HG02852 (cell line): ENCODE results near the gene DHRSX.
"Not testable (repeated sequence)": the region's sequence is repeated elsewhere in the genome, so short reads cannot be mapped to it uniquely, and the experiment has no call there.

Experiments
- ATAC-seq: cut with Tn5 transposase; IDR thresholded peaks from one replicate; pipeline ENCODE4 v1.9.1; 2021; ENCODE audit warnings: mild to moderate bottlenecking, moderate library complexity; ENCODE audit not compliant: unreplicated experiment

The DHRSX gene

DNA sequence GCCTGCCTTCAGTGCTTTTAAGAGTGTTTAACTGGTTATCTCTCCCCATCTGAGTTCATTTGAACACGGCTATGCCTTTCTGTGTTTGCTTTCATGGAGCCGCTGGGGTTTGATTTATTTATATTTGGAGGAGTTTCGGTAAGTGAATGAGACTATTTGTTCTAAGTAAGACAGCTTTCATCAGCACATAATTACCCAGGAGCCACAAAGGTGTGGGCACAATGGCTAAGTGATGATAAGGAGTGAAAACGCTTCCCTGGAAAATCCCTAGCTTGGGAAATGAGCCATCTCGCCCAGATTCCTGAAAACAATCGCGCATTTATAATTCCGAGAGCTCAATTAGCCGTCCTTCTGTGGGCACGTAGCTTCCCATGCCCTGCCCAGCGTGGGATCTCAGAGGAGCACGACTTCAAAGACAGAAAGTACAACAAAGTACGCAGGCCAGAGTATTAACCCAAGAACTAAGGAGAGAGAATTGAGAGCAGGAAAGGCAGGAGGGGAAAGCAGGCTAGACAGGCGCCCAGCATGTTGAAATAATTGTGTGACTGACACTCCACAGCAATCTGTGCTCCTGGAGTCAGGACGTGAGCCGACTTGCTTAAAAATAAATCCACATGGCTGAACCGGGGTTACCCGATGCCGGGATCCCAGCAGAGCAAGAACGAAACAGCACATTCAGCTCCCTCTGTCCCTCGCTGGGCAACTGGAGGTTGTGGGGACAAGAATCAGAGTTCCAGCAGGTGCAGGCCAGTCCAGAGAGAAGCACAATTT, 99.0 kb downstream of the DHRSX start:
- ATAC-seq, result no peak

DNA sequence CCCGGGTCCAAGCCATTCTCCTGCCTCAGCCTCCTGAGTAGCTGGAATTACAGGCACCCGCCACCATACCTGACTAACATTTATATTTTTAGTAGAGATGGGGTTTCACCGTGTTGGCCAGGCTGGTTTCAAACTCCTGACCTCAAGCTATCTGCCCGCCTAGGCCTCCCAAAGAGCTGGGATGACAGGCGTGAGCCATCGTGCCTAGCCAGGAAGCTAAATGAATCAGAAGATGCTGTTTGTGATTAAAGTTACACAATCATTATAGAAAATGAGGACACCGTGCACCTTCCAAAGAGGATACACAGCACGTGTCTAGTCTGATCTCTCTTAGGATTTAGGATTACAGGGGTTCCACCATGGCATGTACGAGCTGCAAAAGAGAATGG, 99.6 kb downstream of the DHRSX start:
- no peak for ATAC-seq

DNA sequence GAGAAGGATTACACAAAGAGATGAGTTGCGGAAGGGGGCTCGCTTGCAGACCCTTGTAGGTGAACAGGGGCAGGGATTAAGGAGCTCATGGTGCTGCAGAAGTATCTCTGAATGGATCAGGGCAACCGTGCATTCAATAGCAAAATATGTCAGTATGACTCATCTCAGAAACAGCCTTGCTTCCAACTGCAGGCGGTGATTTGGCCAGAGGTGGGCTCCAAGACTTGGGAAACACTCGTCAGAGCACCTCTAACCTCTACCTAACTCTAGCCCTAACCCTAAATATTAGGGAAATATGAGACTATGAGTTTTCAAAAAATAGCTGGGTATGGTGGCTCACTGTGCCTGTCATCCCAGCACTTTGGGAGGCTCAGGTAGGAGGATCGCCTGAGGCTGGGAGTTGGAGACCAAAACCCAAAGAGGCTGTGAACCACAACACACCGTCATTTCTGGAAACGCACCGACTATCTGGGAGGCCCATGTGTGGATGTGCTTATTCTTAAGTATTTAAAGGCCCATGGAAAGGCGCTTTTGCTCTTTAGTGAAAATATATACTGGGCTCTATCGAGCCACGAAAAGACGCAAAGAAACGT, 102.6 kb downstream of the DHRSX start:
- ATAC-seq, result no peak

DNA sequence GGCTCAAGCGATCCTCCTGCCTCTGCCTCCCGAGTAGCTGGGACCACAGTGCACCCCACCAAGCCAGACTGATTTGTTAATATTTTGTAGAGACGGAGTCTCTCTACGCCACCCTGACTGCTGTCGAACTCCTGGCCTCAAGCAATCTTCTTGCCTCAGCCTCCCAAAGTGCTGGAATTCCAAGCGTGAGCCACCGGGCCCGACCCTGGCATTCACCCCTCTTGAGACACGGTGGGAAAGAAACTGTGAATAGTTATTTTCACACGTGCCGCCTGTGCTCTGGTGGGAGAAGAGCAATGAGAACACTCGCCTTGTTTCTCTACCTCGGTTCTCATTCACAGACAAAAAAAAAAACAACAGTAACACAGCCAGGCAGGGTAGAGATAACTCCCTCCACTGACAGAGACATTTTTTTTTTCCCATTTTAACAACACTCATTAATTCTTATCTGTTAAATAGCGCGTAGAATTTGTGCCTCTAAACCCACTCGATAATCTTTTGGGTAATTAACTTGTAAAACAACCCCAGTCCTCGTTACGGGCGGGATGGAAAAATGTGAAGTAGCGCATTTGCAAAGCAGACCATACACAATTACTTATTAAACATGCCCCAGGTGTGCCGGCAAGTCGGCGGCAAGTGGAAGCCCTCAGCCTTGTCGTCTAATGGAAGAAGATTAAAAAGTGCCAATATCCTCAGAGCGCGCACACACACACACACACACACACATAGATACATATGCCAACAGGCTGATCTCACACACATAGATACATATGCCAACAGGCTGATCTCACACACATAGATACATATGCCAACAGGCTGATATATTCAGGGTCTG, 103.3 kb downstream of the DHRSX start:
- no peak for ATAC-seq

DNA sequence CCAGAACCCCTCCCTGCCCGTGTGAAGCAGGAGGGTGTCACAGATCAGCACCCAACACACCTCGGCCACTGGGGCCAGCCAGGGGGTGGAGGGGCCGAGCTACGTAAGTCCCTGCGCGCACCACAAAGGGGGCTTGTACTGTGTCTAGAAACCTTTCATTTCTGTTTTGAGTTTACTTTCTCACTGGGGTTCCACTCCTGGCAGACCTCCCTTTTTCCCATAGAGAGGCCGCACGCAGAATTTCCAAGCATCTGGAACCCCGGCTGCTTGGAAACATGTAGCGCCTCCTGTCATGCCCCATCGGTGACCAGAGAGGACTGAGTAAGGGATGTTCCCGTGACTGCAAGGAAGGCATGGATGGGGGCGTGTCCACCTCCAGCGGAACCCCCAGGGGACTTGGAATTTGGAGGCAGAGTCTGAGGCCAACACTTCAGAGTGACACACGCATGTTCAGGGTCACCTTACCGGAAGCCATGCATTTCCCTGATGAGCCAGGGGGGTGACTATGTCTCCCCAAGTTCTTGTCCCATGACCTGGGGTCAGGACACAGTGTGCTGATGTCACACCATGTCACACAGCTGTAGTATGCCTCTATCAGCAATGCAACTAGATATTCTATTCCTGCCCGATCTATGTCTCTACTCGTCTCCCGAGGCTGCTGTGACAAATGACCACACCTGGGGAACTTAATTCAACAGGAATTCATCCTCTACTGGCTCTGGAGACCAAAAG, 105.3 kb downstream of the DHRSX start:
- no peak for ATAC-seq

GRCh38 chrX:2391869-2392606, 108.7 kb downstream of the DHRSX start:
- no peak for ATAC-seq

GRCh38 chrX:2390754-2391153, 110.0 kb downstream of the DHRSX start:
- ATAC-seq, result no peak

DNA sequence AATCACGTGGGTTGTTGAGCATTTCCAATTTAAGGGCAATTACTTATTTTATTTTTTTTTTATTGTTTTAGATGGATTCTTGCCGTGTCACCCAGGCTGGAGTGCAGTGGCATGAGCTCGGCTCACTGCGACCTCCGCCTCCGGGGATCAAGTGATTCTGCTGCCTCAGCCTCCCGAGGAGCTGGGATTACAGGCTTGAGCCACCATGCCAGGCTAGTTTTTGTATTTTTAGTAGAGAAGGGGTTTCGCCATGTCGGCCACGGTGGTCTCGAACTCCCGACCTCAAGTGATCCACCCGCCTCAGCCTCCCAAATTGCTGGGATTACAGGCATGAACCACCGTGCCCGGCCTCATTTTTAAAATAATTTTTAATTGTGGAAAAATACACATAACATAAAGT, 111.0 kb downstream of the DHRSX start:
- ATAC-seq, result not testable (repeated sequence)

DNA sequence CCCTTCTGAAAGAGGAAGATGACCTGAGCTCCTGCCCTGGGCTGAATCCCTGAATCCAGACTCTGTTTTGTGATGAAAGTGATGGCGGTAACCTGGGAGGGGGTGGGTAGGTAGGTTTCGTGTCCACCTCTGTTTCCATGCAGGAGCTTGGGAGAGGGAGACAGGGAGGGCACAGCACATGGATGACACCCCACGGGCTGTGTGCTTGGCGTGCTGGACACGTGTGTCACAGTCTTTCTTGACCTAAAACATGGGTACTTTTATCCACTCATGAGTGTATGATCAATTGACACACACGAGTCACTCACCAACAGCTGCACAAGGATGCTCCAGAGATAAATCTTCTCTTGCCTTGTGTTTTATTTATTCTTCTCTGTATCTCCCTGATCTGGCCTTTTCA, 111.5 kb downstream of the DHRSX start:
- ATAC-seq, result no peak

DNA sequence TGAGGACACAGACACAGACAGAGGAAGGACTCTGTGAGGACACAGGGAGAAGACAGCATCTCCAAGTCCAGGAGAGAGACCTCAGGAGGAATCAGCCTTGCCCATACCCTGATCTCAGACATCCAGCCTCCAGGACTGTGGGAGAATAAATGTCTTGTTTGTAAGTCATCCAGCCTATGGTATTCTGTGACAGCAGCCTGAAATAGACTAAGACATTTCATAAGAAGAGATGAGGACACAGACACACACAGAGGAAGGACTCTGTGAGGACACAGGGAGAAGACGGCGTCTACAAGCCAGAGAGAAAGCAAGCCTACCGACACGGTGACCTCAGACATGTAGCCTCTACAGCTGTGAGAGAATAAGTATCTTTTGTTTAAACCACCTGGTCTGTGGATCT, 112.1 kb downstream of the DHRSX start:
- ATAC-seq, result no peak

- ATAC-seq, result no peak
Observed at GRCh38 chrX:2387614-2388239, 113.0 kb downstream of the DHRSX start.

DNA sequence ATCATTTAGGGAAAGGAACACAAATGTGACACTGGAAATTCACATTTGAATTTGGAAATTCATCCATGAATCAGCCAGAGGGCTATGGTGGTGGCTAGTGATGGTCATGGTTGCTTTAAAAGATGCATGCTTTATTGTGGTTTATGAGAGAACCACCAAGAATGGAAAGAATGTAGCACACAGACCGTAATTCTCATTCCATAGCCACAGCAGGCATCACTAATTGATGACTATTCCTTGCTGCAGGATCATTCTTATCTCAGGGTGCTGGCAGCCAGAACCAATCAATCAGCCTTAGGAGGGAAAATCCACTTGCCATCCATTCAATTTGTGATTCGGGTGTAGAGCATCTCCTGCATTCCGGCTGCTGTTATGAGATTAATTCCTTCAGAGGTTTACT, 115.6 kb downstream of the DHRSX start:
- ATAC-seq, result no peak

- no peak for ATAC-seq
Observed at GRCh38 chrX:2384486-2384885, 116.3 kb downstream of the DHRSX start.

GRCh38 chrX:2383735-2384134, 117.0 kb downstream of the DHRSX start:
- no peak for ATAC-seq

- no peak for ATAC-seq
Observed at GRCh38 chrX:2383144-2383543, 117.6 kb downstream of the DHRSX start.

GRCh38 chrX:2382433-2383048, 118.2 kb downstream of the DHRSX start:
- ATAC-seq, result not testable (repeated sequence)

GRCh38 chrX:2376166-2376565, 124.6 kb downstream of the DHRSX start:
- no peak for ATAC-seq

DNA sequence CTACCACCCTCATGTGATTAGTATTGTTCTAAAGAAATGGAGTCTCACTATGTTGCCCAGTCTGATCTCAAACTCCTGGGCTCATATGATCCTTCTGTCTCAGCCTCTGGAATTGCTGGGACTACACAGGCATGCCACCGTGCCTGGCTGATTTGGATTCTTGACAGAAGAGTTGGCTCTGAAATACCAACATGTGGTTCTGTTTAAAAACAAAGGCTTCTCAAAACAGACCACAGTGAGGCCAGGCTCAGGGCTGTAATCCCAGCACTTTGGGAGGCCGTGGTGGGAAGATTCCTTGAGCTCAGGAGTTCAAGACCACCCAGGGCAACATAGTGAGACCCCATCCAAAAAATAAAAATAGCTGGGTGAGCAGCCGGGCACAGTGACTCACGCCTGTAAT, 126.7 kb downstream of the DHRSX start:
- ATAC-seq, result no peak

DNA sequence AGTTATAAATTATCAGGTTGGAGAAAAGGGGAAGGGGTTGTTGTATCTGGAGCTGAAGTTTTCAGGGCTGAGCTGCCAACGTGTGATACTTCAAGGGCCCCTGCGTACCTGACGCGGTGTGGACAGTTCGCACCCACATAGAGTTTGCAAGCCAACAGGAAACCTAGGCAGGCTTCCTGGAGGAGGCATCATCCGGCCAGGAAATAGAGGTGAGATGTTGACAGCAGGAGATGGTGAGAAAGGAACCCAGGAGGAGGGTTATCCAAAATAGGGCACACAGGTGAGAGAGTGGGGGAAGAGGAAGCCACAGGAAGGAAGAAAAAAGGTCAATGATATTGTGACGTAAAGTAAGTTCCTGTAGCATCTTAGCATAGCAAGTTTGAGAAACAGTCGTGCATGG, 127.2 kb downstream of the DHRSX start:
- no peak for ATAC-seq
